ENCODE data around the gene RSAD1.

GRCh38 chr17:50518384-50519023, 39.8 kb downstream of the RSAD1 start:
- TF ChIP-seq POLR2A (IDR thresholded peaks at IDR 0.05) (no peak), CTCF (IDR thresholded peaks at IDR 0.05) (no peak), POLR2AphosphoS5 (IDR thresholded peaks at IDR 0.05) (no peak)

All from suprapubic skin (tissue), 4 donors.